Testis (tissue), 2 donors: ENCODE data around the gene CELF2.
"Not testable (repeated sequence)": the region's sequence is repeated elsewhere in the genome, so short reads cannot be mapped to it uniquely, and the experiment has no call there.

Experiments
- CTCF ChIP-seq, 3 experiments: fragments of 450-650 bp in 2 of 3; fragments of 200-600 bp in 1 of 3; sonication (generic) in 1 of 3; IDR thresholded peaks; one replicate each; pipeline ENCODE4 v1.5.1; 2016 to 2019; ENCODE audit warnings: antibody characterized with exemption in 3 of 3, mild to moderate bottlenecking in 2 of 3, moderate library complexity in 1 of 3
- POLR2A ChIP-seq: fragments of 450-650 bp; IDR thresholded peaks from one replicate; pipeline ENCODE4 v1.6.1; 2017; ENCODE audit warnings: antibody characterized with exemption, mild to moderate bottlenecking, moderate library complexity

- not testable (repeated sequence) for TF ChIP-seq POLR2A; CTCF (IDR thresholded peaks at IDR 0.05)
Observed at GRCh38 chr10:11366889-11367288, 349.2 kb downstream of the CELF2 start.
